ENCODE data around the gene INO80E.

Gene INO80E

DNA sequence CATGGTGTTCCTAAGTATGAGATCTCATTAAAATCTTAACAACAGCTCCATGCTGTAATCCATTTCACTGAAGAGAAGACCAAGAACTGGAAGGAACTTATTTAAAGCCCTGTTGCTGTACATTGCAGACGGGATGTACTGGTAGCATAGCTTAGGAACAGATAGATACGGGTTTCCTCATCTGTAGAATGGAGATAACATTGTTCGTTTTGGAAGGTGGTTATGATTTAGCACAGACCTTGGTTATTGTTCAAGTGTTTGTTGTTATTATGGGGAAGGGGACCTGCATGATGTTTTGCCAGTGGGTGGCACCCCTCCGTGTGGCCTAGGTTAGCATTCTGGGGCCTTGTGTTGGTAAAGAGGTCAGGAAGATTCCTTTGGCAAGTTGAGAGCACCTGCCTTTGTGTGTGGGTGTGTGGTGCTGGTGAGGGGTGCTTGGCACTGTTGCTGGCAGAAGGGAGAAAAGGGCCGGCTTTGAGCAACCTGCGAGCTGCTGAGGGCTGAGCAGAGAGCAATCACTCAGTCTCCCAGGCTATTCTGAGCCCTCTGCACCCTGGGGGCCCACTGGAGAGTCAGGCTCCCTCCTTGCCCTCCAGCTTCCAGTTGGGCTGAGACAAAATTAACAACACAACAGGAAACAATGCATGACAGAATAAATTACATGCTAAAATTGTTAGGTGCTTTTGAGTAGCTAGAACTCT is 20.1 kb upstream of the INO80E start:
- no peak for DNase-seq

DNA sequence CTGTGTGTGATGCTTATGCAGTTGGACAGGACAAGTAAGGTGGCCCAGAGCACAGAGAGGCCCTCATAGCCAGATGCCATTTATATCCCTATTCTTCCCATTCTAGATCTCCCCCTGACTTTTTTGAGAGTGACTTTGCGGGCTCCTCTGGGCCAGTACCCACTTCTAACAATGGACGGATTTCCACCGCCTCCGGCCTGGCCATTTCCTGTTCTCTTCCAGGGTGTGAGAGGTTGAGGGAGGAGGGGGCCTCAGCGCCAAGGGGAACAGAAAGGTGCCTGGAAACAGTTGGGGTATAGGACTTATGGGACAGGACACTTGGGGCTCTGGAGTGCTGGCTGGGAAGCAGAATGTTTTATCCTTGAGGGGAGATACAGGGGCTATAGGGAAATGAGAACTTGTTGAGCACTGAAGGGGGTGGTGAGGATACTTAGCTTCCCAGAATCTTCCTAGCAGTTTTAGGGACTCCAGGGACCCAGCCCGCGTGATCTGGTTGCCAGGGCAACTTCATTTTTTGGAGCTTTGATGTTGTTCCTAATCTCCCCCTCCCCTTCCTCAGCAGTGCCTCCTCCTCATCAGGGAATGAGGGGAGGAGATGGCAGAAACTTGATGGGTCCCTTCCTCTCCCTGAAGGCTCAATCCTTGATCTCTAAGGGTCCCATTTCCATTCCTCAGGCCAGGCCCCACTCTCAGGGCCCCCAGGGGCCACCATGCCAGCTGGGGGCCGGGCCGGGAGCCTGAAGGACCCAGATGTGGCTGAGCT is 18.8 kb upstream of the INO80E start:
- no peak for DNase-seq

- no peak for DNase-seq
These were observed 18.0 kb upstream of the INO80E start for GRCh38 chr16:29978081-29978480.

DNA sequence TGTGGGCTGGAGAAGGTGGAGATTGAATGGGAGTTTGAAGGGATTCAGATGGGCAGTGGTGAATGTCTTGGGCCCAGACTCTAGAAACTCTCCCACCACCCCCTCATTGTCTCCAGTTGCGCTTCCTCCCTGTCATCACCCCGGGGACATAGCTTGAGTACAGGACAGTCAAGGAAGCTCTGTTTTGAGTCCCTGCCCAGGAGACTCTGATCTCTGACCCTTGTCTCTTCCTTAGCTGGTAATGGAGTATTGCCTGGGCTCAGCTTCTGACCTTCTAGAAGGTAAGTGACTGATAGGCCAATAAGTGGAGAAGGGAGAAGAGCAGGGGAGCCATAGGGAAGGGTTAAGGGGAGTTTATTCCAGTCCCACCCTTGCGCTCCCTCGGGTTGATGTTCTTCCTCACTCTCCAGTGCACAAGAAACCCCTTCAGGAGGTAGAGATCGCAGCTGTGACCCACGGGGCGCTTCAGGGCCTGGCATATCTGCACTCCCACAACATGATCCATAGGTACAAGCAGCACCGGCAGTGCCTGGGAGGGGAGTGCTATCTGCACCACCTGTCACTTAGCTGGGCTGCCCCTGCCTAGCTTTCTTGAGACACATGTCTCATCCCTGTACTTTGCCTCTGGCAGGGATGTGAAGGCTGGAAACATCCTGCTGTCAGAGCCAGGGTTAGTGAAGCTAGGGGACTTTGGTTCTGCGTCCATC is 17.3 kb upstream of the INO80E start:
- no peak for DNase-seq

DNA sequence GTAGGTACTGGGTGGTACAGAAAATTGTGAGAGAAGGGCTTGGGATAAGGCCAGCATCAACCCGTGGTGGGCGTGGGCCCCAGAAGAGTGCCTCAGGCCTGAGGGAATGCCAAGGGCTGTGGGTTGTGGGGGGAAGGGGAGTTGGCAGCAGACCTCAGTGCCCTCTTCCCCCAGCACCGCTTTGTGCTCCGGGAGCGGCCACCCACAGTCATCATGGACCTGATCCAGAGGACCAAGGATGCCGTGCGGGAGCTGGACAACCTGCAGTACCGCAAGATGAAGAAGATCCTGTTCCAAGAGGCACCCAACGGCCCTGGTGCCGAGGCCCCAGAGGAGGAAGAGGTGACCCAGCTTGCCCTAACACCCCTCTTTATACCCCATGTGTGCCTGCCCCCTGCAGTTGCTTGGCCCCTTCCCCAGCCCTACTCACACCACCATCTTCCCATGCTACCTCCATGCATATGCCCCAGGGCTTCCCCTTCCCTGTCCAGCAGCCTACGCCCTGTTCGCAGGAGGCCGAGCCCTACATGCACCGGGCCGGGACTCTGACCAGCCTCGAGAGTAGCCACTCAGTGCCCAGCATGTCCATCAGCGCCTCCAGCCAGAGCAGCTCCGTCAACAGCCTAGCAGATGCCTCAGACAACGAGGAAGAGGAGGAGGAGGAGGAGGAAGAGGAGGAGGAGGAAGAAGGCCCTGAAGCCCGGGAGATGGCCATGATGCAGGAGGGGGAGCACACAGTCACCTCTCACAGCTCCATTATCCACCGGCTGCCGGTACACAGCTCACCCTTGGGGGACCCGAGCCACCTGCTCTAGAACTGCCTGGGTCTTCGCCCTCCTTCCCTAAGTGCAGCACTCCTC is 13.3 kb upstream of the INO80E start:
- no peak for DNase-seq

DNA sequence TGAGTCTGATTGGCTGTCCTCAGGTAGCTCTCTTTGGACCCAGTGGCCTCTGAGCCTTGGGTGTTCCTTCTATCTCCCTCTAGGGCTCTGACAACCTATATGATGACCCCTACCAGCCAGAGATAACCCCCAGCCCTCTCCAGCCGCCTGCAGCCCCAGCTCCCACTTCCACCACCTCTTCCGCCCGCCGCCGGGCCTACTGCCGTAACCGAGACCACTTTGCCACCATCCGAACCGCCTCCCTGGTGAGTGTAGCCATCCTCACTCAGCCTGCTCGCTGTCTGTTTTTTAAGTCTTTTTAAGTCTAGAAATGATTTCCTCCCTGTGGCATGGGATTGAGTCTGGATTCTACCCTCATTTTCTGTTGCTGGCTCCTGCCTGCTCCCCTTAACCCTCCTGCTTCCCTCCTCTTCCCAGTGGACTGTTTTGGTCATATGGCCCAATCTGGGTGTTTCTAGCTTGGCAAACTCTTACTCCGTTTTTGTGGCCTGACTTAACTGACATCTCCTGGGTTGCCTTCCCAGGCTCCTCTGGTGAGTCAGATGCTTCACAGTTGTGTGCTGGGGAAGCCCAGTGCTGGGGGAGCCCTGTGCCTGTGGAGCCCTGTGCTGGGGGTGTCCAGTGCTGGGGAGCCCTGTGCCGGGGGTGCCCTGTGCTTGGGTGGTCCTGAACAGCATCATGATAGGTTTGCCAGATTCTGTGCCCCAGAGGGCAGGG is 12.5 kb upstream of the INO80E start:
- DNase-seq = no peak

GRCh38 chr16:29984137-29984763 is 11.8 kb upstream of the INO80E start:
- DNase-seq = no peak

DNA sequence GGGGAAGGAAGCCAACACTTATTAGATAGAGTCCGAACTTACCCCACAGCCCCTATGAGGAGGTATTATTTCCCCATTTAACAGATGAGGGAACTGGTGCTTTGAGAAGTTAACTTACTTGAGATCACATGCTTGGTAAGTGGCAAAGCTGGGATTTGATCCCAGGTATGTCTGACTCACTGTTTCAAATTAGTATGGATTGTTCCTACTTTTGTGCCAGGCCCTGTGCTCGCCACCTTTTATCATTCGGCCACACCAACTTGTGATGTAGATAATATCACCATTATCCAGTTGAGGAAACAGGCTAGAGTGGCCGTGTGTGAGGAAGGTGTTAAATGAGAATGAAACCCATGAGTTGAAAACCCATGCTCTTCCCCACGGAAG is 11.3 kb upstream of the INO80E start:
- no peak for DNase-seq

GRCh38 chr16:29985271-29985811 is 10.7 kb upstream of the INO80E start:
- DNase-seq = no peak

GRCh38 chr16:29986231-29986630 is 9.8 kb upstream of the INO80E start:
- DNase-seq = no peak

DNA sequence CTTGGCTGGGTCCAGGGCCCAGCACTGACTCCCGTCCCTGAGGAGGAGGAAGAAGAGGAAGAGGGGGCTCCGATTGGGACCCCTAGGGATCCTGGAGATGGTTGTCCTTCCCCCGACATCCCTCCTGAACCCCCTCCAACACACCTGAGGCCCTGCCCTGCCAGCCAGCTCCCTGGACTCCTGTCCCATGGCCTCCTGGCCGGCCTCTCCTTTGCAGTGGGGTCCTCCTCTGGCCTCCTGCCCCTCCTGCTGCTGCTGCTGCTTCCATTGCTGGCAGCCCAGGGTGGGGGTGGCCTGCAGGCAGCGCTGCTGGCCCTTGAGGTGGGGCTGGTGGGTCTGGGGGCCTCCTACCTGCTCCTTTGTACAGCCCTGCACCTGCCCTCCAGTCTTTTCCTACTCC is 9.1 kb upstream of the INO80E start:
- DNase-seq = no peak

- no peak for DNase-seq
These were observed 8.5 kb upstream of the INO80E start for GRCh38 chr16:29987371-29988085.

GRCh38 chr16:29988346-29989075 is 7.5 kb upstream of the INO80E start:
- DNase-seq = no peak

DNA sequence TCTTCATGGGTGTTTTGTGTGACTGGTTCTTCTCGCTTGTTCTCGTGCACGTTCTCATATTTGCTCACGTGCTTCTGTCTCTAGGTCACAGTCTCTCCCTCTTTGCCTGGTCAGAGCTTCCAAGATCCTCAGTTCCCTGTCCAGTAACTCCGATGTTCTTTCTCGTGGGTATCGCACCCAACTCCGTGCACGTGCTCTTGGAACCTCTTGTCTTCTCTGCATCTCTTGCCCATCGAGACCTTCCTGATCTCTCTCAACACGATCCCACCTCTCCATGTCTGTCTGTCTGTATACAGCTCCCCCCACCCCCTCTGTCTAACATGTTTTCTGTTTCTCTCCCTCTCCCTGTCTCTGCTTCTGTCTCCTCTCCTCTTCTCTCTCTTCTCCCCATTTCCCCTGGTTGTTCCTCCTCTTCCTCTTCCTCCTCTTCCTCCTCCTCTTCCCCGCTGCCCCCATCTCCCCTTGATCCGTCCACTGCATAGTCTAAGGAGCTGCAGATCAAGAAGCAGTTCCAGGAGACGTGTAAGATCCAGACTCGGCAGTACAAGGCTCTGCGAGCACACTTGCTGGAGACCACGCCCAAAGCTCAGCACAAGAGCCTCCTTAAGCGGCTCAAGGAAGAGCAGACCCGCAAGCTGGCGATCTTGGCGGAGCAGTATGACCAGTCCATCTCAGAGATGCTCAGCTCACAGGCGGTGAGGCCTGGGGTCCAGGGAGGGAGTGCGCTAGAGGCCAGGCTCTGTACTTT is 6.8 kb upstream of the INO80E start:
- no peak for DNase-seq

DNA sequence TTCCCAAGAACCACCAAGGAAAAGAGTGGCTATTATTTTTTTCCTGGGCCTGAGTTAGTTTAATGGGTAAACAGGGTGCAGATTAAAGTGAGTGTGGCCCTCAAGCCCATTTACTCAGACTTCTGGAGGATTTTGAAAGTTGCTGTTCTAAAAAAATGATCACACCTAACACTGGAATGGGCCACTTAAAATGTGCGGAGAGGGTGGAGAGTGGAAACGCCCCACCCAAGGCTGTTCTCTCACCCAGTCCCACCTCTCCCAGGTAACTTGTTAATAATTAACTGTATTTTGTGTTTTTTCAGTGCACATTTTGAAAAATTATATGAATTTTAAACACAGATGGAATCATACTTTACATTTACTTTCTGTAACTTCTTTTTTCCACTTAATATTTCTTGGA is 6.0 kb upstream of the INO80E start:
- no peak for DNase-seq

DNA sequence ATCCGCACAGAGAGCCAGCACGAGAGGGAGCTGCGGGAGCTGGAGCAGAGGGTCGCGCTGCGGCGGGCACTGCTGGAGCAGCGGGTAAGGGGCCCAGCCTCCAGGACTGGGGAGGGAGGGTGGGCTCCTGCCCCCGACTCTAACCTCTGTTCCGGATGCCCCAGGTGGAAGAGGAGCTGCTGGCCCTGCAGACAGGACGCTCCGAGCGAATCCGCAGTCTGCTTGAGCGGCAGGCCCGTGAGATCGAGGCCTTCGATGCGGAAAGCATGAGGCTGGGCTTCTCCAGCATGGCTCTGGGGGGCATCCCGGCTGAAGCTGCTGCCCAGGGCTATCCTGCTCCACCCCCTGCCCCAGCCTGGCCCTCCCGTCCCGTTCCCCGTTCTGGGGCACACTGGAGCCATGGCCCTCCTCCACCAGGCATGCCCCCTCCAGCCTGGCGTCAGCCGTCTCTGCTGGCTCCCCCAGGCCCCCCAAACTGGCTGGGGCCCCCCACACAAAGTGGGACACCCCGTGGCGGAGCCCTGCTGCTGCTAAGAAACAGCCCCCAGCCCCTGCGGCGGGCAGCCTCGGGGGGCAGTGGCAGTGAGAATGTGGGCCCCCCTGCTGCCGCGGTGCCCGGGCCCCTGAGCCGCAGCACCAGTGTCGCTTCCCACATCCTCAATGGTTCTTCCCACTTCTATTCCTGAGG is 5.0 kb upstream of the INO80E start:
- DNase-seq = no peak

GRCh38 chr16:29991571-29991904 is 4.5 kb upstream of the INO80E start:
- no peak for DNase-seq

DNA sequence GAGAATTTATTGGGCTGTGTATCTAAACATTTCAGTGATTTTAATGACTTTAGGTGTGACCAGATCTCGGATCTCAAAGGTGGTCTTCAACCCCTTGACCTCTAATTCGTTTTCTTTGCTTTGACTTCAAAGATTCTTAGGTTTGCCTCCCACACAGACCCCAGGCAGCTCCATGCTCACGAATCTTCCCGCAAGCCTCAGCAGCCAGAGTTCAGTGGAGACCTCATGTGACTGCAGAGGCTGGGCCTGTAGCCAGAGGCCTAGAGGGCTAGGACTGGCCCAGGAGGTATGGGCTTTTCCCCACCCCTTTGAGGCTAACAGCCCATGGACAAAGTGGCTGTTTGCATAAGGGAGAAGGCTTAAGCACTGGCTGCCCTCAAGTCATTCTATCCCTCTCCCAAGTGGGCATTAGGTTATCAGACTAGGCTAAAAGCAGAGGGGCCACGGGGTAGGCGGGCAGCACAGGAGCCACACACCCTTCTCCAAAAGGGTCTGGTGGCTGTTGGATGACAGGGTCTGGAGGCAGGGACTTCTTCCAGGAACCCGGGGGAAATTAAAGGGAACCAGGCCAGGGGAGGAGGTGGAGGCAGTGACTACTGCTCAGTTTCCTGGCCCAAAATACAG is 3.6 kb upstream of the INO80E start:
- DNase-seq = no peak

Measured in NCI-H2029 treated with DMSO at 0.1 percent for 48 hours (cell line).